Measurements from ENCODE around the gene CLECL1. TPM values are rescaled to one million over a fixed set of nuclear protein-coding genes. Genes with fewer than 3 reads are reported as not detected.

The CLECL1 gene
- total RNA-seq, 2 experiments from 2014 or later = 73.3 to 114 TPM

GRCh38 chr12:9731797-9732196, 1.1 kb downstream of the CLECL1 start:
- Histone ChIP-seq H3K27ac (ENCODE audit: low read depth, low read length, poor library complexity, severe bottlenecking) (peak overlapping the region; percentile 99), H3K4me3 (ENCODE audit: low read depth, low read length, poor library complexity, severe bottlenecking) (peak overlapping the region; percentile 78), H3K36me3 (ENCODE audit: insufficient read depth, low read length) (peaks cover 17% of the 10 kb centered on the region), H3K79me2 (ENCODE audit: insufficient read depth, low read depth, low read length) (peaks cover 75% of the 10 kb centered on the region), H2AFZ (ENCODE audit: low read length) (no peak overlapping the region), H3K9me3 (ENCODE audit: low read length) (peaks cover 7% of the 10 kb centered on the region; the same call in 1 of the 2 replicates), H3K9me2 (ENCODE audit: insufficient read depth, low read length) (no peaks in the 10 kb centered on the region), H3K4me1 (ENCODE audit: insufficient read depth, low read length, poor library complexity, severe bottlenecking) (peaks cover 77% of the 10 kb centered on the region), H3K4me2 (ENCODE audit: low read length) (peak overlapping the region; percentile 80), H4K20me1 (ENCODE audit: insufficient read depth, low read length) (no peaks in the 10 kb centered on the region)
- intact Hi-C loops (cut with micrococcal nuclease; ENCODE audit: unreplicated experiment) = loop anchor here (1.0 to 10.0 kb wide), 5 partner anchors 18 to 1037 kb away; partner anchors contain the start of genes CLEC2D and RIMKLB
- ChIA-PET POLR2A (interaction anchor here (1.0 to 5.5 kb wide), 9 partner anchors 10 to 661 kb away, joined by 4 to 98 read pairs (median 15); partner anchors contain the start of genes CD69 and CLEC2D), CTCF (ENCODE audit: unreplicated experiment) (interaction anchor here (1.0 kb wide), 1 partner anchor 11 kb away, joined by 3 read pairs; no protein-coding TSS in a partner anchor)
- TF ChIP-seq EZH2phosphoT487 (IDR thresholded peaks at IDR 0.05; ENCODE audit: borderline replicate concordance, low read depth, low read length) (no peak), CTCF (conservative IDR thresholded peaks at IDR 0.05; ENCODE audit: low read length) (no peak)
- DNase-seq (ENCODE audit: low spot score) = peak; percentile 77
- BruUV-seq (replicated peaks) = no TSS peak

GRCh38 chr12:9731393-9731792, 1.5 kb downstream of the CLECL1 start:
- H3K4me1 ChIP-seq (ENCODE audit: insufficient read depth, low read length, poor library complexity, severe bottlenecking) = peaks cover 77% of the 10 kb centered on the region
- H3K27ac ChIP-seq (ENCODE audit: low read depth, low read length, poor library complexity, severe bottlenecking) = peak overlapping the region; percentile 99
- BruUV-seq (replicated peaks) = no TSS peak
- H3K36me3 ChIP-seq (ENCODE audit: insufficient read depth, low read length) = peaks cover 19% of the 10 kb centered on the region
- H3K4me2 ChIP-seq (ENCODE audit: low read length) = peak overlapping the region; percentile 80
- peak overlapping the region; percentile 78 for H3K4me3 ChIP-seq (ENCODE audit: low read depth, low read length, poor library complexity, severe bottlenecking)
- H3K79me2 ChIP-seq (ENCODE audit: insufficient read depth, low read depth, low read length) = peaks cover 79% of the 10 kb centered on the region
- TF ChIP-seq CTCF (conservative IDR thresholded peaks at IDR 0.05; ENCODE audit: low read length) (no peak), EZH2phosphoT487 (IDR thresholded peaks at IDR 0.05; ENCODE audit: borderline replicate concordance, low read depth, low read length) (no peak)
- H3K9me3 ChIP-seq (ENCODE audit: low read length) = peaks cover 7% of the 10 kb centered on the region; the same call in 1 of the 2 replicates
- H3K9me2 ChIP-seq (ENCODE audit: insufficient read depth, low read length) = no peaks in the 10 kb centered on the region
- H2AFZ ChIP-seq (ENCODE audit: low read length) = no peak overlapping the region
- DNase-seq (ENCODE audit: low spot score) = peak; percentile 59
- ChIA-PET CTCF (ENCODE audit: unreplicated experiment) (interaction anchor here (1.0 kb wide), 1 partner anchor 11 kb away, joined by 3 read pairs; no protein-coding TSS in a partner anchor), POLR2A (interaction anchor here (0.9 to 5.5 kb wide), 14 partner anchors 10 to 661 kb away, joined by 4 to 98 read pairs (median 28); partner anchors contain the start of genes CD69 and CLEC2D)
- no peaks in the 10 kb centered on the region for H4K20me1 ChIP-seq (ENCODE audit: insufficient read depth, low read length)
- intact Hi-C loops (cut with micrococcal nuclease; ENCODE audit: unreplicated experiment) = loop anchor here (1.0 to 10.0 kb wide), 5 partner anchors 18 to 1037 kb away; partner anchors contain the start of genes CLEC2D and RIMKLB

- Histone ChIP-seq H3K4me2 (ENCODE audit: low read length) (peak overlapping the region; percentile 80), H3K9me3 (ENCODE audit: low read length) (peaks cover 7% of the 10 kb centered on the region; the same call in 1 of the 2 replicates), H3K27ac (ENCODE audit: low read depth, low read length, poor library complexity, severe bottlenecking) (peak overlapping the region; percentile 99), H2AFZ (ENCODE audit: low read length) (no peak overlapping the region), H3K36me3 (ENCODE audit: insufficient read depth, low read length) (peaks cover 19% of the 10 kb centered on the region), H3K9me2 (ENCODE audit: insufficient read depth, low read length) (no peaks in the 10 kb centered on the region), H3K79me2 (ENCODE audit: insufficient read depth, low read depth, low read length) (peaks cover 87% of the 10 kb centered on the region), H4K20me1 (ENCODE audit: insufficient read depth, low read length) (no peaks in the 10 kb centered on the region), H3K4me1 (ENCODE audit: insufficient read depth, low read length, poor library complexity, severe bottlenecking) (peaks cover 77% of the 10 kb centered on the region), H3K4me3 (ENCODE audit: low read depth, low read length, poor library complexity, severe bottlenecking) (peak overlapping the region; percentile 78)
- intact Hi-C loops (cut with micrococcal nuclease; ENCODE audit: unreplicated experiment) = loop anchor here (2.0 to 10.0 kb wide), 2 partner anchors 666 to 1036 kb away; partner anchors contain the start of gene RIMKLB
- no TSS peak for BruUV-seq (replicated peaks)
- POLR2A ChIA-PET = interaction anchor here (0.5 to 5.5 kb wide), 22 partner anchors 9 to 666 kb away, joined by 3 to 98 read pairs (median 9); partner anchors contain the start of genes CD69 and CLEC2D
- no peak for TF ChIP-seq EZH2phosphoT487 (IDR thresholded peaks at IDR 0.05; ENCODE audit: borderline replicate concordance, low read depth, low read length)
- no peak for TF ChIP-seq CTCF (conservative IDR thresholded peaks at IDR 0.05; ENCODE audit: low read length)
- peak; percentile 69 for DNase-seq (ENCODE audit: low spot score)
- CTCF ChIA-PET (ENCODE audit: unreplicated experiment) = interaction anchor here (0.8 kb wide), 1 partner anchor 28 kb away, joined by 3 read pairs; no protein-coding TSS in a partner anchor
These were observed 2.3 kb downstream of the CLECL1 start for GRCh38 chr12:9730591-9730990.
